ENCODE data around the gene ASNS. TPM values are rescaled to one million over a fixed set of nuclear protein-coding genes. Genes with fewer than 3 reads are reported as not detected.
"Not testable (repeated sequence)": the region's sequence is repeated elsewhere in the genome, so short reads cannot be mapped to it uniquely, and the experiment has no call there.

The ASNS gene, protein sequence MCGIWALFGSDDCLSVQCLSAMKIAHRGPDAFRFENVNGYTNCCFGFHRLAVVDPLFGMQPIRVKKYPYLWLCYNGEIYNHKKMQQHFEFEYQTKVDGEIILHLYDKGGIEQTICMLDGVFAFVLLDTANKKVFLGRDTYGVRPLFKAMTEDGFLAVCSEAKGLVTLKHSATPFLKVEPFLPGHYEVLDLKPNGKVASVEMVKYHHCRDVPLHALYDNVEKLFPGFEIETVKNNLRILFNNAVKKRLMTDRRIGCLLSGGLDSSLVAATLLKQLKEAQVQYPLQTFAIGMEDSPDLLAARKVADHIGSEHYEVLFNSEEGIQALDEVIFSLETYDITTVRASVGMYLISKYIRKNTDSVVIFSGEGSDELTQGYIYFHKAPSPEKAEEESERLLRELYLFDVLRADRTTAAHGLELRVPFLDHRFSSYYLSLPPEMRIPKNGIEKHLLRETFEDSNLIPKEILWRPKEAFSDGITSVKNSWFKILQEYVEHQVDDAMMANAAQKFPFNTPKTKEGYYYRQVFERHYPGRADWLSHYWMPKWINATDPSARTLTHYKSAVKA
- 10 to 100 TPM; 12.4 to 19.1 (median 17.5) TPM for total RNA-seq
- long read RNA-seq, donor 1, transcript ASNS-202 (13 exons, 1,994 nt) = major isoform, 10 of 10 reads
- long read RNA-seq, donor 1, partial matches to known transcripts = 0 of 10 reads
- long read RNA-seq, donor 1, other reads (novel, unspliced or antisense) = 0 of 10 reads
- long read RNA-seq, donor 2, transcript ASNS-202 (13 exons, 1,994 nt) = major isoform, 5 of 8 reads
- long read RNA-seq, donor 2, partial matches to known transcripts = 2 of 8 reads
- long read RNA-seq, donor 2, other reads (novel, unspliced or antisense) = 0 of 8 reads

DNA sequence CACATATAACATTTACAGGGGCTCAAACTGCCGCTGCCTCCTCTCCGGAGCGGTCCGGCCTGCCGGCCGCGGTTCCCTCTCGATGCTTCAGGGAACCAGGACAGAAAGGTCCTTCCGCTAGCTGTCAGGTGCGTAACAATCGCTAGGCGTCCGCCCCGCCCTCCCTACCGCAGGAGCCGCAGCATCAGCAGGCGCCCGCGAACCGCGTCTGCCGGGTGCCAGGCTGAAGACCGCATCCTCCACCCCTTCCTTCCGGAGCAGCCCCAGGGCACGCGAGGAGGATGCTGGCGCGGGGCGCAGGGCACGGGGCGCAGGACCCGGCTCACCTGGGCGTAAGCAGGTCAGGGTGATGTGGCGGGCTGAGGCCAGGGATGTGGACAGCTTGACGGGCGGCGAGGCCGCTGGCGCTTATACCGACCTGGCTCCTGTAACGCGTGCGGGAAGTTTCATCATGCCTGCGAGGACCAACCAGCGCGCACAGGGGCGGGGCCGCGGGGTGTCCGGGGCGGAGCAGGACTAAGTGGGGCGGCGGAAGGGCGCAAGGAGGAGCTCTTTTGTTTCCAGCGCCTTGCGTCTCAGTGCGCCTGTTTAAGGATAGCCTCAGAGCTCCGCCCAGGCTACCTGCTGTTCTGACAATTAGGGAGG is at the start of gene ASNS:
Gene ASNS, minus strand, starts transcription at position 384 of the 645 bp plus-strand sequence. CDS start 3,252 bp downstream, outside the sequence.
- ATAC-seq (peak; percentile 99), DNase-seq (peak; percentile 94 to 95 (median 95))
- TF ChIP-seq, protein P1, sequence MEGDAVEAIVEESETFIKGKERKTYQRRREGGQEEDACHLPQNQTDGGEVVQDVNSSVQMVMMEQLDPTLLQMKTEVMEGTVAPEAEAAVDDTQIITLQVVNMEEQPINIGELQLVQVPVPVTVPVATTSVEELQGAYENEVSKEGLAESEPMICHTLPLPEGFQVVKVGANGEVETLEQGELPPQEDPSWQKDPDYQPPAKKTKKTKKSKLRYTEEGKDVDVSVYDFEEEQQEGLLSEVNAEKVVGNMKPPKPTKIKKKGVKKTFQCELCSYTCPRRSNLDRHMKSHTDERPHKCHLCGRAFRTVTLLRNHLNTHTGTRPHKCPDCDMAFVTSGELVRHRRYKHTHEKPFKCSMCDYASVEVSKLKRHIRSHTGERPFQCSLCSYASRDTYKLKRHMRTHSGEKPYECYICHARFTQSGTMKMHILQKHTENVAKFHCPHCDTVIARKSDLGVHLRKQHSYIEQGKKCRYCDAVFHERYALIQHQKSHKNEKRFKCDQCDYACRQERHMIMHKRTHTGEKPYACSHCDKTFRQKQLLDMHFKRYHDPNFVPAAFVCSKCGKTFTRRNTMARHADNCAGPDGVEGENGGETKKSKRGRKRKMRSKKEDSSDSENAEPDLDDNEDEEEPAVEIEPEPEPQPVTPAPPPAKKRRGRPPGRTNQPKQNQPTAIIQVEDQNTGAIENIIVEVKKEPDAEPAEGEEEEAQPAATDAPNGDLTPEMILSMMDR (IDR thresholded peaks at IDR 0.05) = no peak
- Histone ChIP-seq H3K9me3 (no peaks in the 10 kb centered on the region), H3K4me3 (peak within 1 kb of the TSS; percentile 36), H3K4me1 (ENCODE audit: low read depth) (peaks cover 7% of the 10 kb centered on the region), H3K36me3 (ENCODE audit: low read depth) (no peaks in the 10 kb centered on the region)
- intact Hi-C loops (cut with DNase I, micrococcal nuclease) = no loop called here

DNA sequence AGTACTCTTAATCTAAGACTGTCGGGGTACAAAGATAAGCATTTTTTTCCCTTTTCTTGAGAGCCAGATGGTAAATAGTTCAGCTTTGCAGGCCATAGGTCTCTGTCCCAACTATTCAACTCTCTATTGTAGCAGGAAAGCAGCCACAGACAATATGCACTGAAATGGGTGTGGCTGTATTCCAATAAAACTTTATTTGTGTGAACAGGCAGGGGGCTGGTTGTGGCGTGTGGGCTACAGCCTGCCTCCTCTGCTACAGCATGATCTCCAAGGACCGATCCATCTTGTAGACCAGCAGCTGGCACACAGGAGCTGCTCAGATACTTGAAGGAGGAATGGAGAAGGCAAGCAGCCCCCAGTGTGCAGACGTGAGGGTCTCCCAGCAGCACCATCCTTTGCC is 49.0 kb upstream of the ASNS start:
- H3K9me3 ChIP-seq; DNase-seq; H3K4me1 ChIP-seq (ENCODE audit: low read depth); ATAC-seq; H3K36me3 ChIP-seq (ENCODE audit: low read depth); intact Hi-C loops (cut with DNase I, micrococcal nuclease); H3K4me3 ChIP-seq: not testable (repeated sequence)

DNA sequence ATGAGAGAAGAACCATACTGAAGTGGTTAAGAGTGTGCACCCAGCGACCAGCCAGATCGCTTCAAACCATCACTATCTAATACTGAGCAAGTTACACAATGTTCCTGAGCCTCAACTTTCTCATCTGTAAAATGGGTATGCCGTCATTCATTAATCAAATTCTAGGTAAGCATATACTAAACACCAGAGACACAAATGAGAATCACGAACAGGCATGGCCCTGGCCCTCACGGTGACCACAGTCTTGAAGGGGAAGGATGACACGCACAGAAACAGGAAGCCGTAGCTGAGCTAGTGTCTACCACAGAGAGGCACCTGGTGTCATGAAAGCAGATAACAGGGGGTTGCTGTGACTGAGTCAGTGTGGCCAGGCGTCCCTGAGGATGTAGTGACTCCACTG is 43.1 kb upstream of the ASNS start:
- H3K36me3 ChIP-seq (ENCODE audit: low read depth); H3K4me3 ChIP-seq; H3K4me1 ChIP-seq (ENCODE audit: low read depth); ATAC-seq; H3K9me3 ChIP-seq; intact Hi-C loops (cut with DNase I, micrococcal nuclease); DNase-seq: not testable (repeated sequence)

DNA sequence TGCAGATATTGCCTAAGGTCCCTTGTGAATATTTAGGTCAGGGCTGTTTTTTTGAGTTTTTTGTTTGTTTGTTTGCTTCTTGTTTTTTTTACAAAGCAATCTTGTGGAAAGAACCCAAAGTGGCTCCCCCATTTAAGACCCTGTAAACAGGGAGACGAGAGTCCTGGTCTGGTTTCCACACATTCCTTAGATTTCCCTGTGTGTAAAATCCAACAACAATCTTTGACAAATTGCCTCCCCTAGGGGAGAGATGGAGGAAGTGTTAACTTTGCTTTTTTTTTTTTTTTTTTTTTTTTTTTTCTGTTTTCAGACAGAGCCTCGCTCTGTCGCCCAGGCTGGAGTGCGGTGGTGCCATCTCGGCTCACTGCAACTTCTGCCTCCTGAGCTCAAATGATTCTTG is 40.1 kb upstream of the ASNS start:
- ATAC-seq; H3K36me3 ChIP-seq (ENCODE audit: low read depth); H3K4me1 ChIP-seq (ENCODE audit: low read depth); H3K4me3 ChIP-seq; intact Hi-C loops (cut with DNase I, micrococcal nuclease); H3K9me3 ChIP-seq; DNase-seq: not testable (repeated sequence)

DNA sequence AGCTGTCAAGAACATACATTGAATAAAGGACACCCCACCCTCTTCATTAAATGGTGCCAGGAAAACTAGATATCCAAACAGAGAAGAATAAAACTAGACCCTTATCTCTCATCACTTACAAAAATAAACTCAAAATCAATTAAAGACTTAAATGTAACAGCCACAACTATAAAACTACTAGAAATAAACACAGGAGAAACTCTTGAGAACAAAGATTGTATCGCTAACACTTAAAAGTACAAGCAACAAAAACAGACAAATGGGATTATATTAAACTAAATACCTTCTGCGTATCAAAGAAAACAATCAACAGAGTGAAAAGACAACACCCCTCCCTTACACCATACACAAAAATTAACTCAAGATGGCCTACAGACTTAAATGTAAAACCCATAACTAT is 24.7 kb upstream of the ASNS start:
- intact Hi-C loops (cut with DNase I, micrococcal nuclease); H3K4me3 ChIP-seq; H3K9me3 ChIP-seq; ATAC-seq; H3K36me3 ChIP-seq (ENCODE audit: low read depth); H3K4me1 ChIP-seq (ENCODE audit: low read depth); DNase-seq: not testable (repeated sequence)

DNA sequence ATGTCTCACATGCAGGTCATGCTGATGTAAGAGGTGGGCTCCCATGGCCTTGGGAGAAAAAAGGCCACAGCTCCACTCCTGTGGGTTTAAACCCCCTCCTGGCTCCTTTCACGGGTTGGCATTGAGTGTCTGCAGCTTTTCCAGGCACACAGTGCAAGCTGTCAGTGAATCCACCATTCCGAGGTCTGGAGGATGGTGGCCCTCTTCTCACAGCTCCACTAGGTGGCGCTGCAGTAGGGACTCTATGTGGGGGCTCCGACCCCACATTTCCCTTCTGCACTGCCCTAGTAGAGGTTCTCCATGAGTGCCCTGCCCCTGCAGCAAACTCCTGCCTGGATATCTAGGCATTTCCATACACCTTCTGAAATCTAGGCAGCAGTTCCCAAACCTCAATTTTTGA is 19.5 kb upstream of the ASNS start:
- ATAC-seq; intact Hi-C loops (cut with DNase I, micrococcal nuclease); H3K9me3 ChIP-seq; DNase-seq; H3K4me3 ChIP-seq; H3K36me3 ChIP-seq (ENCODE audit: low read depth); H3K4me1 ChIP-seq (ENCODE audit: low read depth): not testable (repeated sequence)

DNA sequence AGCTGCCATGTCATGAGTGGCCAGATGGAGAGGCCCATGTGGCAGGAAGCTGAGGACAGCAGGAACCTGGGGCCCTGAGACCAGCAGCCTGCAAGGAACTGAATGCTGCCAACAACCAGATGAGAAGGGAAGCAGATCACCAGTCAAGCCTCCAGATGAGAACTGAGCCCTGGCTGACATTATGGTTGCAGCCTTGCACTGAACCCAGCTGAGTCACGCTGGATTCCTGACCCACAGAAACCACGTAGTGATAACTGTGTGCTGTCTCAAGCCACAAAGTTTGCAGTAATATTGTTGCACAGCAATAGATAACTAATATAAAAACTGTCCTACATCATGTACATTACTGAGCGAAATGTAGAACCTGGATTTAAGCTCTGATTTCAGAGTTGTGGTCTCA is 7.3 kb upstream of the ASNS start:
- DNase-seq; H3K9me3 ChIP-seq; intact Hi-C loops (cut with DNase I, micrococcal nuclease); H3K36me3 ChIP-seq (ENCODE audit: low read depth); H3K4me3 ChIP-seq; ATAC-seq; H3K4me1 ChIP-seq (ENCODE audit: low read depth): not testable (repeated sequence)

DNA sequence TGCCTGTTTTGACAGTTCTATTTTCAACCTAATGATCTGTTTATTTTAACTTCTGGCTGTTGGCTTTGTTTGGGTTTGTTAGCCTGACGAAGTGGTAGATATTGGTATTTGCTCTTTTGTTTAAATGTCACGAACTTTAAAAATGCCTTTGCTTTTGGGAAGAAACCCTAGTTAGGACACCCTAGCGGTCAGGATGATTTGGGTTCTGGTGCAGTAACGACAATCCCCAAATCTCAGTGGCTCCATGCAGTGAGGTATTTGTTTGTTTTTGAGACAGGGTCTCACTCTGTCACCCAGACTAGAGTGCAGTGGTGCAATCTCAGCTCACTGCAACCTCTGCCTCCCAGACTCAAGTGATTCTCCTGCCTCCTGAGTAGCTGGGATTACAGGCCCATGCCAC is 2.7 kb upstream of the ASNS start:
- ATAC-seq; intact Hi-C loops (cut with DNase I, micrococcal nuclease); H3K9me3 ChIP-seq; H3K4me1 ChIP-seq (ENCODE audit: low read depth); DNase-seq; H3K36me3 ChIP-seq (ENCODE audit: low read depth); H3K4me3 ChIP-seq: not testable (repeated sequence)

DNA sequence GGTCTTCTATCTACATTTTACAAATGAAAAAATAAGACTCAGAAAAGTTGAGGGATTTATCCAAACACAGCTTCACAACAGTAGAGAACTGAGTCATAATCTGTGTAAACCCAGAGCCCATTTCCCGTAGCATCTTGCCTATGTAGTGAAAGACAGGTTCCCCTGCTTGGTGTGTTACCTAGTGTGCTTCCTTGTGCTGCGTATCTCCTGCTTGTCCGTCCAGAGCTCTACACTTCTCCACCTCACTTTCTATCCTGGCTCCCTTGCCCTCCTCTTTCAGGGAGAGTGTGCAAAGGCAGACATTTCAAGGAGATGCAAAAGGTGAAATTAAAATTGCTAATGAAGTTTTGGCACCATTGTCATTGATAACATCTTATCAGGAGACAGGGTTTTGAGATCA is 1.4 kb upstream of the ASNS start:
- no peaks in the 10 kb centered on the region for H3K9me3 ChIP-seq
- peaks cover 7% of the 10 kb centered on the region for H3K4me1 ChIP-seq (ENCODE audit: low read depth)
- TF ChIP-seq, protein P1 (IDR thresholded peaks at IDR 0.05) = no peak
- intact Hi-C loops (cut with DNase I, micrococcal nuclease) = no loop called here
- H3K36me3 ChIP-seq (ENCODE audit: low read depth) = no peaks in the 10 kb centered on the region
- ATAC-seq (no peak), DNase-seq (no peak)
- no peak overlapping the region for H3K4me3 ChIP-seq
